Neutrophil (primary cell): ENCODE measurements around the gene RSBN1L.

Experiments used
- H3K27ac ChIP-seq: fragments of 200-600 bp; sonication (generic); 2 replicates; pipeline ENCODE4 v1.5.1; 2016; ENCODE audit warnings: mild to moderate bottlenecking, moderate library complexity
- H3K27me3 ChIP-seq: fragments of 200-600 bp; sonication (generic); 2 replicates; pipeline ENCODE4 v1.6.0; 2016; ENCODE audit warnings: mild to moderate bottlenecking
- H3K36me3 ChIP-seq: fragments of 200-600 bp; sonication (generic); 2 replicates; pipeline ENCODE4 v1.5.1; 2017
- H3K4me1 ChIP-seq, 2 experiments: fragments of 200-600 bp in 1 of 2; sonication (generic) in 1 of 2; 1 replicate in 1 of 2; 2 replicates in 1 of 2; pipeline versions ENCODE4 v1.5.1 to v1.6.1; 2013 to 2016; ENCODE audit warnings: low read depth in 1 of 2, low read length in 1 of 2, mild to moderate bottlenecking in 1 of 2, moderate library complexity in 1 of 2; ENCODE audit not compliant: control insufficient read depth in 1 of 2, insufficient read depth in 1 of 2
- H3K4me3 ChIP-seq, 2 experiments: fragments of 200-600 bp in 1 of 2; sonication (generic) in 1 of 2; 1 replicate in 1 of 2; 2 replicates in 1 of 2; pipeline ENCODE4 v1.5.1; 2013 to 2016; ENCODE audit warnings: low read depth in 1 of 2, low read length in 1 of 2, mild to moderate bottlenecking in 1 of 2, moderate library complexity in 1 of 2
- H3K9me3 ChIP-seq: fragments of 200-600 bp; sonication (generic); 2 replicates; pipeline ENCODE4 v1.5.1; 2016
- CTCF ChIP-seq: fragments of 200-600 bp; sonication (generic); IDR thresholded peaks from 2 replicates; pipeline ENCODE4 v1.5.1; 2016; ENCODE audit warnings: antibody characterized with exemption

The RSBN1L gene

GRCh38 chr7:77745746-77746145 is 49.5 kb downstream of the RSBN1L start:
- no peaks in the 10 kb centered on the region for H3K27me3 ChIP-seq
- H3K27ac ChIP-seq = no peak overlapping the region
- no peak overlapping the region for H3K4me3 ChIP-seq
- no peak for TF ChIP-seq CTCF
- no peaks in the 10 kb centered on the region for H3K9me3 ChIP-seq
- H3K4me1 ChIP-seq = no peaks in the 10 kb centered on the region
- H3K36me3 ChIP-seq = peaks cover 20% of the 10 kb centered on the region

- Histone ChIP-seq H3K4me3 (no peak overlapping the region), H3K4me1 (no peaks in the 10 kb centered on the region), H3K9me3 (no peaks in the 10 kb centered on the region), H3K36me3 (peaks cover 24% of the 10 kb centered on the region), H3K27me3 (no peaks in the 10 kb centered on the region), H3K27ac (no peak overlapping the region)
- TF ChIP-seq CTCF = no peak
Measured at GRCh38 chr7:77746164-77746823, 50.0 kb downstream of the RSBN1L start.

GRCh38 chr7:77746824-77747165 is 50.5 kb downstream of the RSBN1L start:
- Histone ChIP-seq H3K27me3 (no peaks in the 10 kb centered on the region), H3K36me3 (peaks cover 26% of the 10 kb centered on the region), H3K27ac (no peak overlapping the region), H3K4me1 (peaks cover 3 to 5% of the 10 kb centered on the region in 2 experiments), H3K9me3 (no peaks in the 10 kb centered on the region), H3K4me3 (no peak overlapping the region)
- no peak for TF ChIP-seq CTCF

GRCh38 chr7:77747178-77747577 is 50.9 kb downstream of the RSBN1L start:
- no peak overlapping the region for H3K4me3 ChIP-seq
- H3K4me1 ChIP-seq = peaks cover 7 to 9% of the 10 kb centered on the region in 2 experiments
- H3K9me3 ChIP-seq = no peaks in the 10 kb centered on the region
- peaks cover 26% of the 10 kb centered on the region for H3K36me3 ChIP-seq
- H3K27ac ChIP-seq = peak overlapping the region; percentile 50
- no peaks in the 10 kb centered on the region for H3K27me3 ChIP-seq
- TF ChIP-seq CTCF = no peak

- TF ChIP-seq CTCF = no peak
- Histone ChIP-seq H3K4me3 (no peak overlapping the region), H3K27ac (peak overlapping the region; percentile 50), H3K9me3 (no peaks in the 10 kb centered on the region), H3K4me1 (peaks cover 12 to 14% of the 10 kb centered on the region in 2 experiments), H3K36me3 (peaks cover 26% of the 10 kb centered on the region), H3K27me3 (no peaks in the 10 kb centered on the region)
Measured at GRCh38 chr7:77747718-77748117, 51.5 kb downstream of the RSBN1L start.
